MCF 10A (cell line): ENCODE measurements around the gene RIN2. TPM values are rescaled to one million over a fixed set of nuclear protein-coding genes. Genes with fewer than 3 reads are reported as not detected.
A peak's percentile ranks its signal among the peaks of the same experiment; 100 is the strongest.

Experiments used
- BruUV-seq: library from RNA; stranded (reverse); fragments of 400-500 nt; replicated peaks from 2 replicates; lab custom pipeline; 2021; lab: Mats Ljungman, UMichigan
- CTCF ChIA-PET: fragments of 300-600 bp; sonication (Branson Sonifier 250); formaldehyde crosslinking; extraction: SDS; loops from one replicate; lab custom pipeline; 2021; ENCODE audit warnings: antibody characterized with exemption, inconsistent platforms; lab: Yijun Ruan, JAX
- POLR2A ChIA-PET: fragments of 300-600, 350-650 bp; sonication (Branson Sonifier 250); formaldehyde crosslinking; extraction: SDS; loops from one replicate; lab custom pipeline; 2020; ENCODE audit warnings: antibody characterized with exemption, inconsistent platforms; lab: Yijun Ruan, JAX
- DNase-seq: peaks from one replicate; pipeline ENCODE4 v3.0.0-alpha.2; 2018; ENCODE audit not compliant: unreplicated experiment
- H3K27ac Mint-ChIP-seq: one replicate; pipeline ENCODE4 v1.8.0; 2022; ENCODE audit warnings: mild to moderate bottlenecking, low read depth, mixed read lengths; ENCODE audit not compliant: unreplicated experiment
- H3K27me3 Mint-ChIP-seq: one replicate; pipeline ENCODE4 v1.8.0; 2022; ENCODE audit warnings: mixed read lengths; ENCODE audit not compliant: insufficient read depth, unreplicated experiment
- H3K36me3 Mint-ChIP-seq: one replicate; pipeline ENCODE4 v1.8.0; 2022; ENCODE audit warnings: mild to moderate bottlenecking, moderate library complexity, mixed read lengths; ENCODE audit not compliant: insufficient read depth, unreplicated experiment
- H3K4me1 Mint-ChIP-seq: one replicate; pipeline ENCODE4 v1.8.0; 2022; ENCODE audit warnings: mixed read lengths; ENCODE audit not compliant: insufficient read depth, unreplicated experiment
- H3K4me3 Mint-ChIP-seq: one replicate; pipeline ENCODE4 v1.8.0; 2022; ENCODE audit warnings: mild to moderate bottlenecking, moderate library complexity, mixed read lengths; ENCODE audit not compliant: unreplicated experiment
- H3K9me3 Mint-ChIP-seq: one replicate; pipeline ENCODE4 v1.8.0; 2022; ENCODE audit warnings: mixed read lengths; ENCODE audit not compliant: unreplicated experiment
- CTCF ChIP-seq: fragments of 200-600 bp; IDR thresholded peaks from one replicate; pipeline ENCODE4 v1.8.0; 2022; ENCODE audit warnings: antibody characterized with exemption, mild to moderate bottlenecking; ENCODE audit not compliant: unreplicated experiment
- intact Hi-C: fragments of 100-400 bp; cut with micrococcal nuclease; formaldehyde crosslinking; loops from 2 replicates; pipeline ENCODE4 v1.14.1; 2022
- total RNA-seq: library from RNA; stranded (reverse); gene quantifications from 2 replicates; pipeline ENCODE4 v1.2.3, GENCODE V29; 2022

The RIN2 gene
- total RNA-seq, 1 experiment from 2014 or later = 23.9 TPM

- intact Hi-C loops = loop anchor here (1.0 kb wide), 2 partner anchors 65 to 69 kb away; no protein-coding TSS in a partner anchor
- Mint-ChIP-seq H3K9me3 (no peaks in the 10 kb centered on the region), H3K27me3 (no peaks in the 10 kb centered on the region), H3K27ac (peak overlapping the region; percentile 70), H3K4me1 (peaks cover 37% of the 10 kb centered on the region), H3K4me3 (peak overlapping the region; percentile 81), H3K36me3 (peaks cover 6% of the 10 kb centered on the region)
- ChIA-PET POLR2A (interaction anchor here (0.5 to 5.8 kb wide), 18 partner anchors 8 to 260 kb away, joined by 3 to 81 read pairs (median 4); partner anchors contain the start of gene NAA20), CTCF (interaction anchor here (1.0 to 1.8 kb wide), 6 partner anchors 12 to 221 kb away, joined by 3 to 9 read pairs (median 7); no protein-coding TSS in a partner anchor)
- TF ChIP-seq CTCF = no peak
- no peak for DNase-seq
- no TSS peak for BruUV-seq
These were observed 1.1 kb upstream of the RIN2 start for GRCh38 chr20:19756761-19757486.

- no peak for TF ChIP-seq CTCF
- POLR2A ChIA-PET = interaction anchor here (0.5 to 5.8 kb wide), 24 partner anchors 8 to 1190 kb away, joined by 3 to 81 read pairs (median 4); partner anchors contain the start of gene NAA20
- DNase-seq = peak; percentile 68
- peaks cover 12% of the 10 kb centered on the region for H3K36me3 Mint-ChIP-seq
- peaks cover 35% of the 10 kb centered on the region for H3K4me1 Mint-ChIP-seq
- H3K9me3 Mint-ChIP-seq = no peaks in the 10 kb centered on the region
- no TSS peak for BruUV-seq
- H3K4me3 Mint-ChIP-seq = peak overlapping the region; percentile 81
- H3K27me3 Mint-ChIP-seq = no peaks in the 10 kb centered on the region
- H3K27ac Mint-ChIP-seq = peak overlapping the region; percentile 70
- intact Hi-C loops = loop anchor here (1.0 kb wide), 2 partner anchors 65 to 69 kb away; no protein-coding TSS in a partner anchor
- CTCF ChIA-PET = interaction anchor here (0.6 to 1.8 kb wide), 10 partner anchors 13 to 220 kb away, joined by 3 to 9 read pairs (median 6); no protein-coding TSS in a partner anchor
These were observed 448 bp upstream of the RIN2 start for GRCh38 chr20:19757487-19758132.

- no peaks in the 10 kb centered on the region for H3K27me3 Mint-ChIP-seq
- H3K36me3 Mint-ChIP-seq = peaks cover 12% of the 10 kb centered on the region
- H3K4me3 Mint-ChIP-seq = peak overlapping the region; percentile 81
- H3K9me3 Mint-ChIP-seq = no peaks in the 10 kb centered on the region
- H3K27ac Mint-ChIP-seq = no peak overlapping the region
- BruUV-seq = no TSS peak
- no peak for DNase-seq
- POLR2A ChIA-PET = interaction anchor here (0.7 to 5.8 kb wide), 18 partner anchors 8 to 1191 kb away, joined by 3 to 81 read pairs (median 4); no protein-coding TSS in a partner anchor
- intact Hi-C loops = no loop called here
- CTCF ChIA-PET = interaction anchor here (1.1 to 3.1 kb wide), 10 partner anchors 12 to 157 kb away, joined by 4 to 14 read pairs (median 6); no protein-coding TSS in a partner anchor
- H3K4me1 Mint-ChIP-seq = peaks cover 32% of the 10 kb centered on the region
- TF ChIP-seq CTCF = no peak
These were observed 658 bp downstream of the RIN2 start for GRCh38 chr20:19758501-19759331.
